ENCODE measurements around the gene FKBP4. TPM values are rescaled to one million over a fixed set of nuclear protein-coding genes. Genes with fewer than 3 reads are reported as not detected.

FKBP4 gene
- total RNA-seq, 6 donors from 2014 or later = 19.1 to 62.8 (median 29.8) TPM

DNA sequence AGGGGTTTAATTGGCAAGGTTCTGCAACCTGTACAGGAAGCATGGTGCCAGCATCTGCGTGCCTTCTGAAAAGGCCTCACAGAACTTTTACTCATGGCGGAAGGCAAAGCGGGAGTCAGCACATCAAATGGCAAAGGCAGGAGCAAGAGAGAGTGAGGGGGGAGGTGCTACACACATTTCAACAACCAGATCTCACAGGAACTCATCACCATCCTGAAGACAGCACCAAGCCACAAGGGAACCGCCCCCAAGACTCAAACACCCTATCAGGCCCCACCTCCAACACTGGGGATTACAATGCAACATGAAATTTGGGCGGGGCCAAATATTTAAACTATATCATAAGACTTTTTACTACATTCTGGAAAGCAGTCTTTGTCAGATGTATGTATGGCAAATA is 38.0 kb upstream of the FKBP4 start:
- 77 to 82% methylated on average over 5 of the region's 5 CpGs for WGBS, 2 donors
- Histone ChIP-seq H3K4me1 (peaks cover 0 to 8% (median 0%) of the 10 kb centered on the region in 4 donors), H3K27ac (no peak overlapping the region), H3K27me3 (no peaks in the 10 kb centered on the region), H3K36me3 (no peaks in the 10 kb centered on the region), H3K4me3 (no peak overlapping the region), H3K9me3 (no peaks in the 10 kb centered on the region)
- no peak for TF ChIP-seq POLR2AphosphoS5 (IDR thresholded peaks at IDR 0.05)
- TF ChIP-seq CTCF (IDR thresholded peaks at IDR 0.05) = no peak
- TF ChIP-seq EP300 (IDR thresholded peaks at IDR 0.05) = no peak
- no peak for TF ChIP-seq POLR2A (IDR thresholded peaks at IDR 0.05)
- no peak for DNase-seq
- no peak for ATAC-seq (ENCODE audit: low FRiP score in 2 of 2)

- H3K9me3 ChIP-seq = no peaks in the 10 kb centered on the region
- H3K4me3 ChIP-seq = no peak overlapping the region
- no peaks in the 10 kb centered on the region for H3K36me3 ChIP-seq
- H3K27me3 ChIP-seq = no peaks in the 10 kb centered on the region
- peaks cover 0 to 3% (median 0%) of the 10 kb centered on the region in 4 donors for H3K4me1 ChIP-seq
- no peak overlapping the region for H3K27ac ChIP-seq
- ATAC-seq (ENCODE audit: low FRiP score in 2 of 2) = no peak
- no peak for DNase-seq
- 79 to 85% methylated on average over 3 to 4 of the region's 4 CpGs for WGBS, 2 donors
- TF ChIP-seq POLR2AphosphoS5 (IDR thresholded peaks at IDR 0.05) (no peak), CTCF (IDR thresholded peaks at IDR 0.05) (no peak), POLR2A (IDR thresholded peaks at IDR 0.05) (no peak), EP300 (IDR thresholded peaks at IDR 0.05) (no peak)
Observed at GRCh38 chr12:2759733-2760132, 35.0 kb upstream of the FKBP4 start.

DNA sequence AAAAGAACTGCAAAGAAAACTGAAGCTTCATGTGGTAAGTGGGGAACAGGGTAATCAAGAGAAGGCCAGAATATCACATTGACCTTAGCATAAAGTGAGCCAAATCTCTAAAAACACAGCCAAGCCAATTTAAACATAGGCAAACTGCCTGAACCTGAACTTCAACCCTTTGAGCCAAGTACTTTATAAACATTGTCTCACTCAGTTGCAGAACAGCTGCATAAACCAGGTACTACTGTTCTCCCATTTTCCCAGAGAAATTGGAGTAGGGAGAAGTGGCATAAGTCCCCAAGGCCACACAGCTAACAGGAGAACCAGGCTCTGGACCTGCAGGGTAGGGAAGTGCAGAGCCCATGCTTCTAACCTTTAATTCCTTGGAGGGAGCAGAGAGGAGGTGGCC is 30.4 kb upstream of the FKBP4 start:
- no peak overlapping the region for H3K27ac ChIP-seq
- no peak for TF ChIP-seq POLR2AphosphoS5 (IDR thresholded peaks at IDR 0.05)
- TF ChIP-seq EP300 (IDR thresholded peaks at IDR 0.05) = no peak
- no peak for TF ChIP-seq CTCF (IDR thresholded peaks at IDR 0.05)
- TF ChIP-seq POLR2A (IDR thresholded peaks at IDR 0.05) = no peak
- ATAC-seq (ENCODE audit: low FRiP score in 2 of 2) = no peak

GRCh38 chr12:2765052-2765451 is 29.7 kb upstream of the FKBP4 start:
- TF ChIP-seq POLR2AphosphoS5 (IDR thresholded peaks at IDR 0.05) (no peak), EP300 (IDR thresholded peaks at IDR 0.05) (no peak), POLR2A (IDR thresholded peaks at IDR 0.05) (no peak), CTCF (IDR thresholded peaks at IDR 0.05) (no peak)
- DNase-seq (no peak), ATAC-seq (ENCODE audit: low FRiP score in 2 of 2) (peak in 1 of 2 donors; percentile 7)
- Histone ChIP-seq H3K4me1 (peaks cover 0 to 4% (median 0%) of the 10 kb centered on the region in 4 donors), H3K4me3 (no peak overlapping the region), H3K36me3 (no peaks in the 10 kb centered on the region), H3K9me3 (no peaks in the 10 kb centered on the region), H3K27ac (no peak overlapping the region), H3K27me3 (no peaks in the 10 kb centered on the region)
- 94% methylated on average over 3 to 4 of the region's 4 CpGs for WGBS, 2 donors

More for the DNA sequence above, 30.4 kb upstream of the FKBP4 start:
- Histone ChIP-seq H3K36me3 (no peaks in the 10 kb centered on the region), H3K4me1 (peaks cover 0 to 4% (median 0%) of the 10 kb centered on the region in 4 donors), H3K9me3 (no peaks in the 10 kb centered on the region), H3K4me3 (no peak overlapping the region), H3K27me3 (no peaks in the 10 kb centered on the region)
- no peak for DNase-seq

DNA sequence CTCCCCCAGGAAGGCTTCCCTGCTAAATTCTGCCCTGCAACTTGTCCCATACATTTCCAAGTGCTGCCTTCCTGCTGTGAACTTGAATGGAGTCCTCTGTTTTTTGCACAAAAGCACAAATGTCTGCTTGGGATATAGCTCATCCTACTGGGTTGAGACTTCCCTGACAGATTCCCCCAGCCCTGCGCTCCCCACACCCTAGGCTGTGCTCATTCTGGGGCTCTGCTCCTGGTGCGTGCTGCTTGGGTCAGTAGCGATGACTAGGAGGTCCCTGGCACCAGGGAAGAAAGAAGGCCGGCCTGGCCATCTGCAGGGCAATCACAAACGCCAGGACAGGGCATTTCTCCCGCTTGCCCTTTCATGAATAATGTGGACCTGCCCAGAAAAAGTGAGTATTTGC is 29.2 kb upstream of the FKBP4 start:
- Histone ChIP-seq H3K9me3 (no peaks in the 10 kb centered on the region), H3K36me3 (no peaks in the 10 kb centered on the region), H3K27ac (no peak overlapping the region), H3K27me3 (no peaks in the 10 kb centered on the region), H3K4me1 (peaks cover 0 to 4% (median 0%) of the 10 kb centered on the region in 4 donors), H3K4me3 (no peak overlapping the region)
- 80 to 88% methylated on average over 6 of the region's 6 CpGs for WGBS, 2 donors
- DNase-seq (no peak), ATAC-seq (ENCODE audit: low FRiP score in 2 of 2) (no peak)
- no peak for TF ChIP-seq CTCF (IDR thresholded peaks at IDR 0.05)
- no peak for TF ChIP-seq POLR2AphosphoS5 (IDR thresholded peaks at IDR 0.05)
- TF ChIP-seq EP300 (IDR thresholded peaks at IDR 0.05) = no peak
- TF ChIP-seq POLR2A (IDR thresholded peaks at IDR 0.05) = no peak

Data from upper lobe of left lung (tissue), 6 donors.